ENCODE results near the gene TCFL5.

Gene TCFL5

GRCh38 chr20:62888406-62888805 is 26.8 kb upstream of the TCFL5 start:
- TF ChIP-seq EZH2phosphoT487 (IDR thresholded peaks at IDR 0.05; ENCODE audit: low read depth) = no peak
- TF ChIP-seq, protein P1, sequence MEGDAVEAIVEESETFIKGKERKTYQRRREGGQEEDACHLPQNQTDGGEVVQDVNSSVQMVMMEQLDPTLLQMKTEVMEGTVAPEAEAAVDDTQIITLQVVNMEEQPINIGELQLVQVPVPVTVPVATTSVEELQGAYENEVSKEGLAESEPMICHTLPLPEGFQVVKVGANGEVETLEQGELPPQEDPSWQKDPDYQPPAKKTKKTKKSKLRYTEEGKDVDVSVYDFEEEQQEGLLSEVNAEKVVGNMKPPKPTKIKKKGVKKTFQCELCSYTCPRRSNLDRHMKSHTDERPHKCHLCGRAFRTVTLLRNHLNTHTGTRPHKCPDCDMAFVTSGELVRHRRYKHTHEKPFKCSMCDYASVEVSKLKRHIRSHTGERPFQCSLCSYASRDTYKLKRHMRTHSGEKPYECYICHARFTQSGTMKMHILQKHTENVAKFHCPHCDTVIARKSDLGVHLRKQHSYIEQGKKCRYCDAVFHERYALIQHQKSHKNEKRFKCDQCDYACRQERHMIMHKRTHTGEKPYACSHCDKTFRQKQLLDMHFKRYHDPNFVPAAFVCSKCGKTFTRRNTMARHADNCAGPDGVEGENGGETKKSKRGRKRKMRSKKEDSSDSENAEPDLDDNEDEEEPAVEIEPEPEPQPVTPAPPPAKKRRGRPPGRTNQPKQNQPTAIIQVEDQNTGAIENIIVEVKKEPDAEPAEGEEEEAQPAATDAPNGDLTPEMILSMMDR (IDR thresholded peaks at IDR 0.05; ENCODE audit: low read depth, low read length) = no peak
- H3K4me2 ChIP-seq (ENCODE audit: low read length) = no peak overlapping the region
- peaks cover 89% of the 10 kb centered on the region for H3K36me3 ChIP-seq (replicated peaks; ENCODE audit: low read depth, low read length)

GRCh38 chr20:62887860-62888239 is 26.2 kb upstream of the TCFL5 start:
- Histone ChIP-seq H3K4me2 (ENCODE audit: low read length) (no peak overlapping the region), H2AFZ (ENCODE audit: low read depth, low read length) (no peak overlapping the region), H3K36me3 (replicated peaks; ENCODE audit: low read depth, low read length) (peaks cover 88% of the 10 kb centered on the region), H3K27ac (ENCODE audit: low read length) (peak overlapping the region; percentile 81; the same call in 1 of the 2 replicates), H4K20me1 (ENCODE audit: insufficient read depth, low read length) (no peaks in the 10 kb centered on the region), H3K79me2 (ENCODE audit: low read length) (0 out of 2 replicates have a peak, but pooled peaks cover 5% of the 10 kb centered on the region), H3K9me3 (ENCODE audit: insufficient read depth, low read length) (no peaks in the 10 kb centered on the region), H3K27me3 (ENCODE audit: low read depth, low read length) (no peaks in the 10 kb centered on the region), H3K4me3 (ENCODE audit: low read length) (no peak overlapping the region), H3K4me1 (ENCODE audit: low read length) (peaks cover 38% of the 10 kb centered on the region), H3K9ac (ENCODE audit: low read length) (no peak overlapping the region; the same call in 1 of the 2 replicates)
- no peak for TF ChIP-seq EZH2phosphoT487 (IDR thresholded peaks at IDR 0.05; ENCODE audit: low read depth)
- TF ChIP-seq, protein P1 (IDR thresholded peaks at IDR 0.05; ENCODE audit: low read depth, low read length) = no peak

More at GRCh38 chr20:62888406-62888805, 26.8 kb upstream of the TCFL5 start:
- H3K9ac ChIP-seq (ENCODE audit: low read length) = no peak overlapping the region
- H3K79me2 ChIP-seq (ENCODE audit: low read length) = 0 out of 2 replicates have a peak, but pooled peaks cover 5% of the 10 kb centered on the region
- no peak overlapping the region for H3K4me3 ChIP-seq (ENCODE audit: low read length)
- no peaks in the 10 kb centered on the region for H3K27me3 ChIP-seq (ENCODE audit: low read depth, low read length)
- no peaks in the 10 kb centered on the region for H4K20me1 ChIP-seq (ENCODE audit: insufficient read depth, low read length)
- peaks cover 38% of the 10 kb centered on the region for H3K4me1 ChIP-seq (ENCODE audit: low read length)
- no peaks in the 10 kb centered on the region for H3K9me3 ChIP-seq (ENCODE audit: insufficient read depth, low read length)
- H2AFZ ChIP-seq (ENCODE audit: low read depth, low read length) = no peak overlapping the region
- H3K27ac ChIP-seq (ENCODE audit: low read length) = no peak overlapping the region

GRCh38 chr20:62887152-62887859 is 25.7 kb upstream of the TCFL5 start:
- H2AFZ ChIP-seq (ENCODE audit: low read depth, low read length) = no peak overlapping the region
- no peak overlapping the region for H3K4me3 ChIP-seq (ENCODE audit: low read length)
- 0 out of 2 replicates have a peak, but pooled peaks cover 5% of the 10 kb centered on the region for H3K79me2 ChIP-seq (ENCODE audit: low read length)
- no peak for TF ChIP-seq EZH2phosphoT487 (IDR thresholded peaks at IDR 0.05; ENCODE audit: low read depth)
- TF ChIP-seq, protein P1 (IDR thresholded peaks at IDR 0.05; ENCODE audit: low read depth, low read length) = no peak
- peaks cover 83% of the 10 kb centered on the region for H3K36me3 ChIP-seq (replicated peaks; ENCODE audit: low read depth, low read length)
- no peaks in the 10 kb centered on the region for H3K9me3 ChIP-seq (ENCODE audit: insufficient read depth, low read length)
- H3K27me3 ChIP-seq (ENCODE audit: low read depth, low read length) = no peaks in the 10 kb centered on the region
- H3K27ac ChIP-seq (ENCODE audit: low read length) = peak overlapping the region; percentile 81
- H3K4me2 ChIP-seq (ENCODE audit: low read length) = no peak overlapping the region
- H3K4me1 ChIP-seq (ENCODE audit: low read length) = peaks cover 38% of the 10 kb centered on the region
- H4K20me1 ChIP-seq (ENCODE audit: insufficient read depth, low read length) = no peaks in the 10 kb centered on the region
- H3K9ac ChIP-seq (ENCODE audit: low read length) = no peak overlapping the region; the same call in 1 of the 2 replicates

GRCh38 chr20:62886709-62887058 is 25.1 kb upstream of the TCFL5 start:
- no peak overlapping the region for H2AFZ ChIP-seq (ENCODE audit: low read depth, low read length)
- H3K4me3 ChIP-seq (ENCODE audit: low read length) = no peak overlapping the region
- H3K4me2 ChIP-seq (ENCODE audit: low read length) = peak overlapping the region; percentile 52; the same call in 1 of the 2 replicates
- peaks cover 80% of the 10 kb centered on the region for H3K36me3 ChIP-seq (replicated peaks; ENCODE audit: low read depth, low read length)
- peaks cover 38% of the 10 kb centered on the region for H3K4me1 ChIP-seq (ENCODE audit: low read length)
- H4K20me1 ChIP-seq (ENCODE audit: insufficient read depth, low read length) = no peaks in the 10 kb centered on the region
- H3K27me3 ChIP-seq (ENCODE audit: low read depth, low read length) = no peaks in the 10 kb centered on the region
- H3K9ac ChIP-seq (ENCODE audit: low read length) = no peak overlapping the region
- TF ChIP-seq EZH2phosphoT487 (IDR thresholded peaks at IDR 0.05; ENCODE audit: low read depth) = no peak
- TF ChIP-seq, protein P1 (IDR thresholded peaks at IDR 0.05; ENCODE audit: low read depth, low read length) = no peak
- peak overlapping the region; percentile 81 for H3K27ac ChIP-seq (ENCODE audit: low read length)
- no peaks in the 10 kb centered on the region for H3K9me3 ChIP-seq (ENCODE audit: insufficient read depth, low read length)
- H3K79me2 ChIP-seq (ENCODE audit: low read length) = 0 out of 2 replicates have a peak, but pooled peaks cover 5% of the 10 kb centered on the region

Measured in OCI-LY3 (cell line).